ENCODE measurements around the gene GFRA1.

Gene GFRA1

DNA sequence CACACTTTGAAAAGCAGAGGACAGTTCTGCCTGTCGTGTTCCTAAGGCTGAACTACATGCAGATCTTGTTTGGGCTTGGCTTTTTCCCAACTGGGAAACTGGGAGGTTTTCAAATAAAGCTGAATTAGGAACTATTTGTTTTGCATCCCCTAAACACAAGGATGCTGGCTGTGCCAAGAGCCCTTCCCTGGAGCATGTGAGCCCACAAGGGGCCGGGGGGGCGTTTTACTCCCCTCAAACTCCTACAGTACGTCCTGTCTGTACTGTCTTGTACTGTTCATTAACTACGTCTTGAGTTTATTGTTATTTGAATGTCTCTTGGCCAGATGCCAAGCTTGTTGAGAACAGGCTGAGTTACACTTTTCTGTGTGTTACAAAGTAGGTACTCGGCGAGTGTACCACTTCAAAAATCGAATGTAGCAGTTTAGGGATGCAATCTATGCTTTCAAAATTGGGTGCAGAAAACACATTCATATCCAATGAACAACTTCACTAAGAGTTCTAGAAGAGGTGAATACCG, 94.9 kb downstream of the GFRA1 start:
- TF ChIP-seq CTCF (IDR thresholded peaks at IDR 0.05), result no peak

- no peak for TF ChIP-seq CTCF (IDR thresholded peaks at IDR 0.05)
Measured at GRCh38 chr10:116175231-116175630, 97.8 kb downstream of the GFRA1 start.

GRCh38 chr10:116171505-116171904, 101.5 kb downstream of the GFRA1 start:
- TF ChIP-seq CTCF (IDR thresholded peaks at IDR 0.05), result no peak

DNA sequence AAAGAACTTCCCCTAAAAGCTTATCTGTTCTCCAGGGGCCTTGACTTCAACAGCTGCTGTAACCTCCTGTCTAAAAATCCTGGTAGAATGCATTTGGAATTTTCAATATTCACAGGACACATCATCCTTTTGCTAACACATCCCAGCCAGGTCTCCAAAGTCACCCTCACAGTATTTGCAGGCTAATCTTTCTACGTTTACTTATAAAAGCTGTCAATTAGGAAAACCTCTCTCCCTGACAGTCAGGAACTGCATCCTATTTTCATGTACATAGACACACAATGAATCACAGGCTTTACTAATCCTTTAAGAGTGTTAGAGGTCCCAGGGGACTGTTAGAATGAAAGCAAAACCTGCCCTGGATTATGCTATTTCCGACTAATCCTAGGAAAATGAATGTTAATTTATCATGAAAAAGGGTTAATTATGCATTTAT, 102.2 kb downstream of the GFRA1 start:
- TF ChIP-seq CTCF (IDR thresholded peaks at IDR 0.05), result no peak

DNA sequence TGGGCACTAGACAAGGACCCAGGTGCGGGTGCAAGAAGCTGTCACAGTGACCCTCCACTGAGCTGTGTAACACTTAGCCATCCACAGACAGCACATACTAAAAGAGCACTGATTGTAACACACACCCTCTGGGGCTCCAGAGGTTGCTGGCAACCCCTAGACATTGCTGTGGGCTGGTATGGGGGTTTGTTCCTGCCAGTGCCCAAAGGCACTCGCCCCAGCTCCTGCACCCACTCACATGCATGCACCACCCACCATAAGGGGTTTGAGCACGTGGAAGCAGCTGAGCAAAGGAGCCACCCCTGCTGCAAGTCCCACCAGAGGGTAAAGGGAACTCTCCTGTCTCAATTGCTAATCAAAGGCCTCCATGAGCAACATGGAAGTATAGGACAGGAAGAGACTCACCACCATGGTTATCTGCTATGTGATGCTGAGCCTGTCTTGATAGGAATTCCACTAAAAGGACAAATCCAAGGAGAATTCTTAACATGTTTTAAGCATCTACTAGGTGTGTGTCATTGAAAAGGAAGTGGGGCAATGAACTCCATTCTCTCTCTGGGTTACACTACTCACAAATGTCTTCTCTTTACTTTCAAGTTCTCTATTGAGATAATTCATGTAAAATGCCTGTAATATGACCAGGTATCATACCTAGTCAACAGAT, 103.1 kb downstream of the GFRA1 start:
- TF ChIP-seq CTCF (IDR thresholded peaks at IDR 0.05), result no peak

GRCh38 chr10:116168745-116169144, 104.3 kb downstream of the GFRA1 start:
- TF ChIP-seq CTCF (IDR thresholded peaks at IDR 0.05), result no peak

GRCh38 chr10:116168329-116168728, 104.7 kb downstream of the GFRA1 start:
- no peak for TF ChIP-seq CTCF (IDR thresholded peaks at IDR 0.05)

- TF ChIP-seq CTCF (IDR thresholded peaks at IDR 0.05), result no peak
Measured at GRCh38 chr10:116164291-116164690, 108.7 kb downstream of the GFRA1 start.

All from LNCAP (cell line).